DOHH2 (cell line): ENCODE measurements around the gene TRPM2.

ENCODE experiments used
- H3F3A ChIP-seq: fragments of 200-600 bp; sonication (generic), shearing (Covaris generic); 2 replicates; pipeline ENCODE4 v1.6.0; 2016; ENCODE audit warnings: antibody characterized with exemption, mild to moderate bottlenecking; ENCODE audit not compliant: control insufficient read depth, insufficient read depth
- H3K27ac ChIP-seq: fragments of 200-600 bp; sonication (generic); 2 replicates; pipeline ENCODE4 v1.5.1; 2014; ENCODE audit warnings: low read depth, mild to moderate bottlenecking, low read length, moderate library complexity
- H3K27me3 ChIP-seq: fragments of 200-600 bp; sonication (generic); 2 replicates; pipeline ENCODE4 v1.6.1; 2014; ENCODE audit warnings: mild to moderate bottlenecking, low read length, mixed read lengths; ENCODE audit not compliant: control insufficient read depth
- H3K36me3 ChIP-seq: fragments of 200-600 bp; sonication (generic); 2 replicates; pipeline ENCODE4 v1.6.1; 2014; ENCODE audit warnings: mild to moderate bottlenecking, low read length, moderate library complexity, mixed read lengths; ENCODE audit not compliant: control insufficient read depth
- H3K4me1 ChIP-seq: fragments of 200-600 bp; sonication (generic); 2 replicates; pipeline ENCODE4 v1.6.1; 2014; ENCODE audit warnings: mild to moderate bottlenecking, low read length, mixed read lengths; ENCODE audit not compliant: control insufficient read depth
- H3K4me2 ChIP-seq: fragments of 200-600 bp; sonication (generic); 2 replicates; pipeline ENCODE4 v1.6.0; 2014; ENCODE audit warnings: mild to moderate bottlenecking, low read length, moderate library complexity
- H3K4me3 ChIP-seq: fragments of 200-600 bp; sonication (generic); 2 replicates; pipeline ENCODE4 v1.5.1; 2014; ENCODE audit warnings: mild to moderate bottlenecking, low read length, mixed read lengths
- H3K79me2 ChIP-seq: fragments of 200-600 bp; sonication (generic); 2 replicates; pipeline ENCODE4 v1.6.1; 2014; ENCODE audit warnings: mild to moderate bottlenecking, low read length, mixed read lengths; ENCODE audit not compliant: control insufficient read depth
- H3K9me2 ChIP-seq: fragments of 200-600 bp; sonication (generic); replicated peaks from 2 replicates; pipeline ENCODE4 v1.6.1; 2014; ENCODE audit warnings: mild to moderate bottlenecking, low read length, mixed read lengths; ENCODE audit not compliant: control insufficient read depth
- H3K9me3 ChIP-seq: fragments of 200-600 bp; sonication (generic); 2 replicates; pipeline ENCODE4 v1.6.1; 2014; ENCODE audit warnings: antibody characterized with exemption, low read length, mixed read lengths; ENCODE audit not compliant: control insufficient read depth, insufficient read depth
- H4K20me1 ChIP-seq: fragments of 200-600 bp; sonication (generic); 2 replicates; pipeline ENCODE4 v1.6.0; 2014; ENCODE audit warnings: low read depth, mild to moderate bottlenecking, antibody characterized with exemption, low read length, moderate library complexity; ENCODE audit not compliant: control insufficient read depth, insufficient read depth
- CTCF ChIP-seq: fragments of 200-600 bp; sonication (generic); IDR thresholded peaks from one replicate; pipeline ENCODE4 v1.5.1; 2014; ENCODE audit warnings: antibody characterized with exemption, mild to moderate bottlenecking, low read depth, low read length; ENCODE audit not compliant: poor library complexity, severe bottlenecking
- EZH2phosphoT487 ChIP-seq: fragments of 200-600 bp; sonication (generic); IDR thresholded peaks from 2 replicates; pipeline ENCODE4 v1.6.1; 2017; ENCODE audit warnings: borderline replicate concordance, mild to moderate bottlenecking, antibody characterized with exemption, low read length, moderate library complexity, mixed read lengths

TRPM2 gene

DNA sequence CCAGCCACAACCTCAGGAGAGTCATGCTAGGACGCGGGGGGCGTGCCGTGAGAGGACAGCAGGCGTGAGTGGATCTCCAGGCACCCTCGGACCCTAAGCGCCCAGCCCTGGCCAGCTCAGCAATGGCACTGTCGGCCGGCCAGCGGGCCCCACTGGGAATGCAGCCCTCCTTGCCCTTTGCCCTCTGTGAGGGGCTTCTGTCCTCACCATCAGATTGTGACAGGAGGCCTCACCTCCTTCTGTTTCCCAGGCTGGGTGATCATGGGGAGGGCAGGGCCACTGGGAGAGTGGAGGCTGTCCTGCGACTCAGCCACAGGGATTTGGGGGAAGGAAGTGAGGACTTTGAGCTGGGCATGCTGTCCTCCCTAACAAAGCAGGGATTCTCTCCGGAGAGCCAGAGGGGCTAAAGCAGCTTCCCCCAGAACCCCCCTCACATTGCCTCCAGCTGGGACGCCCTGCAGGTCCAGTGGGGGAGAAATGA is 95.3 kb downstream of the TRPM2 start:
- no peaks in the 10 kb centered on the region for H3K79me2 ChIP-seq
- H3K9me3 ChIP-seq, result no peaks in the 10 kb centered on the region
- no peaks in the 10 kb centered on the region for H4K20me1 ChIP-seq
- TF ChIP-seq EZH2phosphoT487, result no peak
- TF ChIP-seq CTCF, result no peak
- no peak overlapping the region for H3K4me3 ChIP-seq
- H3K4me1 ChIP-seq, result no peaks in the 10 kb centered on the region
- no peak overlapping the region for H3K27ac ChIP-seq
- no peak overlapping the region for H3K4me2 ChIP-seq
- no peaks in the 10 kb centered on the region for H3K36me3 ChIP-seq
- no peaks in the 10 kb centered on the region for H3K27me3 ChIP-seq
- H3K9me2 ChIP-seq, result no peaks in the 10 kb centered on the region
- H3F3A ChIP-seq, result no peaks in the 10 kb centered on the region

- Histone ChIP-seq H3K9me3 (peaks cover 4% of the 10 kb centered on the region; the same call in 1 of the 2 replicates), H3K79me2 (no peaks in the 10 kb centered on the region), H3K9me2 (no peaks in the 10 kb centered on the region), H3K4me1 (no peaks in the 10 kb centered on the region), H3K27me3 (no peaks in the 10 kb centered on the region), H3F3A (no peaks in the 10 kb centered on the region), H4K20me1 (no peaks in the 10 kb centered on the region), H3K36me3 (no peaks in the 10 kb centered on the region), H3K27ac (no peak overlapping the region), H3K4me2 (no peak overlapping the region), H3K4me3 (no peak overlapping the region)
- TF ChIP-seq CTCF (no peak), EZH2phosphoT487 (no peak)
These were observed 96.3 kb downstream of the TRPM2 start for GRCh38 chr21:44449473-44450363.

DNA sequence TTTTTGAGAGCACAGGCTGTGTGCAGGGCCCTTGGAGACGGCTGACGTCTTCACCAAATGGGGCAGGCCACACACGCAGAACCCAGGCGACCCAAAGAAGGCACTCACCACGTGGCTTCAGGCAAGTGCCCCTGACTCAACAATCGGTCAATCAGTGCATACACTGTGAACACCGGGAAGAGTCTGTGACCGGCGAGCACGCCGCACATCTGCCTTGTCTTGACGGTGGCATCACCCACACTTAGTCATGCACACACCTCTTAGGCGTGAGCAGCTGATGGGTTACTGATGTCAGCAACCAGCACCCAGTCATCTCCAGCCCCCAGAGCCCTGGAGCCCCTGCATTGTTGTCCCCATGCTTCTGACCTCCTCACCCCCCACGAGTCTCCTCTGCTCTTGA is 97.0 kb downstream of the TRPM2 start:
- Histone ChIP-seq H3K27me3 (no peaks in the 10 kb centered on the region), H3K4me1 (no peaks in the 10 kb centered on the region), H3K9me2 (no peaks in the 10 kb centered on the region), H3K9me3 (peaks cover 4% of the 10 kb centered on the region; the same call in 1 of the 2 replicates), H3K79me2 (no peaks in the 10 kb centered on the region), H4K20me1 (no peaks in the 10 kb centered on the region), H3K36me3 (no peaks in the 10 kb centered on the region), H3K27ac (no peak overlapping the region), H3K4me3 (no peak overlapping the region), H3K4me2 (no peak overlapping the region), H3F3A (no peaks in the 10 kb centered on the region)
- TF ChIP-seq EZH2phosphoT487 (no peak), CTCF (no peak)
